ENCODE results near the gene EPHB1.

The EPHB1 gene

GRCh38 chr3:135087782-135088181, 292.7 kb downstream of the EPHB1 start:
- Histone ChIP-seq H4K20me1 (ENCODE audit: insufficient read depth, low read length) (no peaks in the 10 kb centered on the region), H3K4me3 (ENCODE audit: low read depth, low read length, poor library complexity, severe bottlenecking) (no peak overlapping the region), H3F3A (ENCODE audit: insufficient read depth, low read length) (no peaks in the 10 kb centered on the region), H2AFZ (ENCODE audit: low read length) (no peak overlapping the region), H3K9me2 (ENCODE audit: low read depth, low read length) (no peaks in the 10 kb centered on the region), H3K9ac (ENCODE audit: low read length) (no peak overlapping the region), H3K4me2 (ENCODE audit: low read length) (no peak overlapping the region), H3K27ac (ENCODE audit: low read depth, low read length, poor library complexity, severe bottlenecking) (no peak overlapping the region), H3K36me3 (ENCODE audit: insufficient read depth, low read length) (no peaks in the 10 kb centered on the region), H3K4me1 (ENCODE audit: insufficient read depth, low read length, severe bottlenecking) (no peaks in the 10 kb centered on the region), H3K79me2 (ENCODE audit: insufficient read depth, low read length) (no peaks in the 10 kb centered on the region), H3K27me3 (ENCODE audit: insufficient read depth, low read length) (no peaks in the 10 kb centered on the region), H3K9me3 (ENCODE audit: low read length) (no peaks in the 10 kb centered on the region)
- TF ChIP-seq EZH2 (IDR thresholded peaks at IDR 0.05; ENCODE audit: borderline replicate concordance, low read length) (no peak), CTCF (IDR thresholded peaks at IDR 0.05; ENCODE audit: low read length) (no peak)

GRCh38 chr3:135089451-135089850, 294.4 kb downstream of the EPHB1 start:
- no peaks in the 10 kb centered on the region for H3K79me2 ChIP-seq (ENCODE audit: insufficient read depth, low read length)
- H3K9ac ChIP-seq (ENCODE audit: low read length) = no peak overlapping the region
- H3K4me2 ChIP-seq (ENCODE audit: low read length) = no peak overlapping the region
- TF ChIP-seq EZH2 (IDR thresholded peaks at IDR 0.05; ENCODE audit: borderline replicate concordance, low read length) (no peak), CTCF (IDR thresholded peaks at IDR 0.05; ENCODE audit: low read length) (no peak)
- 0 out of 2 replicates have a peak, but pooled peaks cover 4% of the 10 kb centered on the region for H3K27me3 ChIP-seq (ENCODE audit: insufficient read depth, low read length)
- H4K20me1 ChIP-seq (ENCODE audit: insufficient read depth, low read length) = no peaks in the 10 kb centered on the region
- no peaks in the 10 kb centered on the region for H3K9me2 ChIP-seq (ENCODE audit: low read depth, low read length)
- no peaks in the 10 kb centered on the region for H3F3A ChIP-seq (ENCODE audit: insufficient read depth, low read length)
- no peaks in the 10 kb centered on the region for H3K9me3 ChIP-seq (ENCODE audit: low read length)
- H2AFZ ChIP-seq (ENCODE audit: low read length) = no peak overlapping the region
- no peaks in the 10 kb centered on the region for H3K4me1 ChIP-seq (ENCODE audit: insufficient read depth, low read length, severe bottlenecking)
- H3K27ac ChIP-seq (ENCODE audit: low read depth, low read length, poor library complexity, severe bottlenecking) = no peak overlapping the region
- no peaks in the 10 kb centered on the region for H3K36me3 ChIP-seq (ENCODE audit: insufficient read depth, low read length)
- H3K4me3 ChIP-seq (ENCODE audit: low read depth, low read length, poor library complexity, severe bottlenecking) = no peak overlapping the region

- TF ChIP-seq CTCF (IDR thresholded peaks at IDR 0.05; ENCODE audit: low read length) = no peak
- no peak for TF ChIP-seq EZH2 (IDR thresholded peaks at IDR 0.05; ENCODE audit: borderline replicate concordance, low read length)
- H3K4me2 ChIP-seq (ENCODE audit: low read length) = no peak overlapping the region
- H3K9me2 ChIP-seq (ENCODE audit: low read depth, low read length) = no peaks in the 10 kb centered on the region
- no peak overlapping the region for H3K4me3 ChIP-seq (ENCODE audit: low read depth, low read length, poor library complexity, severe bottlenecking)
- peaks cover 4% of the 10 kb centered on the region; the same call in 1 of the 2 replicates for H3K27me3 ChIP-seq (ENCODE audit: insufficient read depth, low read length)
- no peaks in the 10 kb centered on the region for H4K20me1 ChIP-seq (ENCODE audit: insufficient read depth, low read length)
- no peaks in the 10 kb centered on the region for H3K9me3 ChIP-seq (ENCODE audit: low read length)
- no peaks in the 10 kb centered on the region for H3K79me2 ChIP-seq (ENCODE audit: insufficient read depth, low read length)
- H3K36me3 ChIP-seq (ENCODE audit: insufficient read depth, low read length) = no peaks in the 10 kb centered on the region
- H3K9ac ChIP-seq (ENCODE audit: low read length) = no peak overlapping the region
- no peak overlapping the region for H2AFZ ChIP-seq (ENCODE audit: low read length)
- H3K27ac ChIP-seq (ENCODE audit: low read depth, low read length, poor library complexity, severe bottlenecking) = no peak overlapping the region
- no peaks in the 10 kb centered on the region for H3K4me1 ChIP-seq (ENCODE audit: insufficient read depth, low read length, severe bottlenecking)
- no peaks in the 10 kb centered on the region for H3F3A ChIP-seq (ENCODE audit: insufficient read depth, low read length)
These were observed 295.1 kb downstream of the EPHB1 start for GRCh38 chr3:135090020-135090717.
